Panc1 (cell line): Measurements from ENCODE around the gene GNAI2. TPM values are rescaled to one million over a fixed set of nuclear protein-coding genes. Genes with fewer than 3 reads are reported as not detected.
A peak's percentile ranks its signal among the peaks of the same experiment; 100 is the strongest.

Experiments
- ATAC-seq: fragments of 200-7000 bp; cut with Tn5 transposase; 2 replicates; pipeline ENCODE4 v1.9.1; 2020; ENCODE audit warnings: mild to moderate bottlenecking, moderate library complexity
- BruUV-seq: library from RNA; stranded (reverse); fragments of 400-500 nt; replicated peaks from 2 replicates; lab custom pipeline; 2021; lab: Mats Ljungman, UMichigan
- CTCF ChIA-PET: fragments of 300-600 bp; sonication (Branson Sonifier 250); formaldehyde crosslinking; loops from one replicate; lab custom pipeline; 2022; ENCODE audit warnings: antibody characterized with exemption; lab: Charles Lee
- POLR2A ChIA-PET: fragments of 300-600 bp; sonication (Branson Sonifier 250); formaldehyde crosslinking; loops from one replicate; lab custom pipeline; 2022; ENCODE audit warnings: antibody characterized with exemption; lab: Charles Lee
- DNase-seq: peaks from one replicate; pipeline ENCODE4 v3.0.0-alpha.2; 2010; ENCODE audit warnings: low read depth, low spot score
- H3K27ac ChIP-seq: 2 replicates; pipeline ENCODE4 v1.5.1; 2011; ENCODE audit warnings: mild to moderate bottlenecking, low read length, inconsistent platforms
- H3K27me3 ChIP-seq: fragments of 200-500 bp; sonication (Bioruptor generic); 2 replicates; pipeline ENCODE4 v1.6.0; 2014; ENCODE audit warnings: low read length, inconsistent platforms; ENCODE audit not compliant: control insufficient read depth, insufficient read depth
- H3K36me3 ChIP-seq: fragments of 200-500 bp; sonication (Bioruptor generic); 2 replicates; pipeline ENCODE4 v1.5.1; 2014; ENCODE audit warnings: inconsistent platforms, mild to moderate bottlenecking, low read length, moderate library complexity; ENCODE audit not compliant: control insufficient read depth, insufficient read depth
- H3K4me1 ChIP-seq: 2 replicates; pipeline ENCODE4 v1.5.1; 2011; ENCODE audit warnings: inconsistent platforms, mild to moderate bottlenecking, low read length, moderate library complexity; ENCODE audit not compliant: control insufficient read depth, insufficient read depth
- H3K4me3 ChIP-seq, 2 experiments: 2 replicates each; pipeline ENCODE4 v1.5.1; 2011 to 2012; ENCODE audit warnings: low read depth in 2 of 2, low read length in 2 of 2, mild to moderate bottlenecking in 2 of 2, inconsistent platforms in 1 of 2, moderate library complexity in 1 of 2
- H3K9me3 ChIP-seq: fragments of 200-500 bp; sonication (Bioruptor generic); 2 replicates; pipeline ENCODE4 v1.5.1; 2014; ENCODE audit warnings: low read depth, mild to moderate bottlenecking, inconsistent platforms, low read length, moderate library complexity; ENCODE audit not compliant: control insufficient read depth, insufficient read depth
- POLR2AphosphoS5 ChIP-seq: IDR thresholded peaks from 2 replicates; pipeline ENCODE4 v1.6.1; 2012; ENCODE audit warnings: mild to moderate bottlenecking, low read depth, low read length, moderate library complexity
- SIN3A ChIP-seq: IDR thresholded peaks from 2 replicates; pipeline ENCODE4 v1.6.1; 2012; ENCODE audit warnings: low read depth, mild to moderate bottlenecking, low read length, moderate library complexity, borderline replicate concordance; ENCODE audit not compliant: insufficient read depth
- TCF7L2 ChIP-seq: IDR thresholded peaks from 2 replicates; pipeline ENCODE4 v1.6.1; 2011; ENCODE audit warnings: mild to moderate bottlenecking, low read depth, low read length, inconsistent platforms
- in situ Hi-C: cut with HindIII; loops from 2 replicates; pipeline ENCODE4 v1.10.0; 2016; ENCODE audit warnings: low sequenced_read_pairs, low pct_unique_long_range_greater_than_20kb
- intact Hi-C: fragments of 100-400 bp; cut with micrococcal nuclease; formaldehyde crosslinking; loops from one replicate; pipeline ENCODE4 v1.10.0; 2022; ENCODE audit not compliant: unreplicated experiment
- total RNA-seq: library from RNA; stranded (reverse); gene quantifications from one replicate; pipeline ENCODE4 v1.2.1, GENCODE V29; 2021; ENCODE audit not compliant: unreplicated experiment
- TF ChIP-seq, protein P1 (sequence below): fragments of 450-650 bp; IDR thresholded peaks from 2 replicates; pipeline ENCODE4 v1.5.1; 2017; ENCODE audit warnings: mild to moderate bottlenecking
- TF ChIP-seq, protein P2 (sequence below), 2 experiments: IDR thresholded peaks; 2 replicates each; pipeline ENCODE4 v1.6.1; 2011 to 2012; ENCODE audit warnings: low read depth in 2 of 2, control low read depth in 1 of 2, low read length in 1 of 2, mild to moderate bottlenecking in 1 of 2, moderate library complexity in 1 of 2; ENCODE audit not compliant: insufficient read depth in 1 of 2

Gene GNAI2
- total RNA-seq, 1 experiment from 2014 or later, result 170 TPM

DNA sequence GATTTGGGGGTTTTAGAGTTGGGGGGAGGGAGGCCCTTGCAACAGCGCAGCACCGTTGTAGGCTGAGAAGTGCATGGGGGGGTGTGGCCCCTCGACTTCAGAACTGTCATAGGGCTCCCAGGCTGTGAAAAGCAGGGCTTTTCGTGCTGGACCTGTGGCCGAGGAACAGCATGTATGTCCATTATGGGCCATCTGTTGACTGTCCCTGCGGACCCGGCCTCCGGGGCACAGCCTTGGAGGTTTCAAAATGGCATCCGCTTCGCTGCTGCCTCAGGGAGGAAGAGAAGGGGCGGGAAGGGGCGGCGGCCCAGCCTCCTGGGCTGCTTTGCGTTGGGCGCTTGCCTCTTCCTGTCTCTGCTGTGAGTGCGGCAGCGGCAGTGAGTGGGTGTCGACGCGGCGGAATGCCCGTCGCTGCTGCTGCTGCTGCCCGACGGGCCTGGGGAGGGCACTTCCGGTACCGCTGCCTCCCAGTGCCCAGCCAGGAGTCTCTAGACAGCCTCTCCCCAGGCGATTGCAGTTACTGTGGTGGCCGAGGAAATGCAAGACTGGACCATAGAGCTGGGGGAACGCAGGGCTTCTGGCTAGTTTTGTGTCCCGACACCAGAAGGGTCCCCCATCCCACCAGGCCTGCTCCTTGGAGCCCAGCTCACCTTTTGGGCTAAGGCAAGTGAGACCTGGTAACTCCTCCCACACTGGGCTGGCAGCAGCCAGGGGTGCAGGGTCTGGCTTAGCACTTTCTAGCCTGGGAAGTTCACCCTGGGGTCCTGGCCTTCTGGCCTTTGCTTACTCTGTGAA, 1.9 kb downstream of the GNAI2 start:
- ATAC-seq (peak; percentile 54), DNase-seq (no peak)
- Histone ChIP-seq H3K36me3 (no peaks in the 10 kb centered on the region; the same call in 1 of the 2 replicates), H3K9me3 (no peaks in the 10 kb centered on the region), H3K4me3 (peak overlapping the region; percentile 83 to 86), H3K27ac (peak overlapping the region; percentile 83), H3K4me1 (peaks cover 27% of the 10 kb centered on the region), H3K27me3 (no peaks in the 10 kb centered on the region)
- in situ Hi-C loops (no loop called here), intact Hi-C loops (no loop called here)
- POLR2A ChIA-PET, result interaction anchor here (0.6 kb wide), 3 partner anchors 12 to 62 kb away, joined by 10 to 16 read pairs (median 15); partner anchors contain the start of genes HYAL3 and NAA80
- TF ChIP-seq POLR2AphosphoS5 (0 out of 2 replicates have a peak, but pooled peaks have one; percentile 16), SIN3A (no peak), TCF7L2 (no peak)
- CTCF ChIA-PET, result interaction anchor here (0.6 kb wide), 1 partner anchor 11 kb away, joined by 3 read pairs; no protein-coding TSS in a partner anchor
- no TSS peak for BruUV-seq

DNA sequence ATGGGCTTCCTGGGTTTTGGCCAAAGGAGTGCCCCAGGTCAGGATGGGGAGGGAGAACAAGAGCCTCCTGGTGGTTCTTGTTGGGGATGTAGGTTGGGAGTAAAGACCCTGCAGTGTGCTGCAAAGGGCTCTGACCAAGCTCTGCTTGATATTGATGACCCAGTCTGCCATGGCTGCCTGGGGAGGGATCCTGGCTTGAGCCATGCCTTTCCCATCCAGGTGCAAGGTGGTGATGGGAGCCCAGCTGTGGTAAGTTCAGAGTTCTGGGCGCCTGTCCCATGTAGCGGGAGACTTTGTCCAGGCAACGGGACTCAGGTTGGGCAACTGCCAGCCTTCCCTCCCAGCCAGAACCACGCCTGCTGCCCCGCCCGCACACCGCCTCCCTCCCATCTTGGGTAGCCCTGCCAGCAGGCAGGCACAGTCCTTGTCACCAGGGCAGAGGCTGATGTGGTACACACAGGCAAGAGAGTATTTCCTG, 2.6 kb downstream of the GNAI2 start:
- H3K4me3 ChIP-seq, result peak overlapping the region; percentile 83 to 86
- DNase-seq, result no peak
- POLR2A ChIA-PET, result no interaction called here
- in situ Hi-C loops (no loop called here), intact Hi-C loops (no loop called here)
- H3K36me3 ChIP-seq, result no peaks in the 10 kb centered on the region; the same call in 1 of the 2 replicates
- ATAC-seq, result no peak
- H3K4me1 ChIP-seq, result peaks cover 33% of the 10 kb centered on the region
- peak overlapping the region; percentile 83 for H3K27ac ChIP-seq
- CTCF ChIA-PET, result interaction anchor here (0.6 kb wide), 1 partner anchor 12 kb away, joined by 3 read pairs; no protein-coding TSS in a partner anchor
- no peaks in the 10 kb centered on the region for H3K9me3 ChIP-seq
- BruUV-seq, result no TSS peak
- no peak for TF ChIP-seq POLR2AphosphoS5
- no peak for TF ChIP-seq TCF7L2
- TF ChIP-seq, protein P1, sequence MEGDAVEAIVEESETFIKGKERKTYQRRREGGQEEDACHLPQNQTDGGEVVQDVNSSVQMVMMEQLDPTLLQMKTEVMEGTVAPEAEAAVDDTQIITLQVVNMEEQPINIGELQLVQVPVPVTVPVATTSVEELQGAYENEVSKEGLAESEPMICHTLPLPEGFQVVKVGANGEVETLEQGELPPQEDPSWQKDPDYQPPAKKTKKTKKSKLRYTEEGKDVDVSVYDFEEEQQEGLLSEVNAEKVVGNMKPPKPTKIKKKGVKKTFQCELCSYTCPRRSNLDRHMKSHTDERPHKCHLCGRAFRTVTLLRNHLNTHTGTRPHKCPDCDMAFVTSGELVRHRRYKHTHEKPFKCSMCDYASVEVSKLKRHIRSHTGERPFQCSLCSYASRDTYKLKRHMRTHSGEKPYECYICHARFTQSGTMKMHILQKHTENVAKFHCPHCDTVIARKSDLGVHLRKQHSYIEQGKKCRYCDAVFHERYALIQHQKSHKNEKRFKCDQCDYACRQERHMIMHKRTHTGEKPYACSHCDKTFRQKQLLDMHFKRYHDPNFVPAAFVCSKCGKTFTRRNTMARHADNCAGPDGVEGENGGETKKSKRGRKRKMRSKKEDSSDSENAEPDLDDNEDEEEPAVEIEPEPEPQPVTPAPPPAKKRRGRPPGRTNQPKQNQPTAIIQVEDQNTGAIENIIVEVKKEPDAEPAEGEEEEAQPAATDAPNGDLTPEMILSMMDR, result no peak
- no peak for TF ChIP-seq SIN3A
- TF ChIP-seq, protein P2, sequence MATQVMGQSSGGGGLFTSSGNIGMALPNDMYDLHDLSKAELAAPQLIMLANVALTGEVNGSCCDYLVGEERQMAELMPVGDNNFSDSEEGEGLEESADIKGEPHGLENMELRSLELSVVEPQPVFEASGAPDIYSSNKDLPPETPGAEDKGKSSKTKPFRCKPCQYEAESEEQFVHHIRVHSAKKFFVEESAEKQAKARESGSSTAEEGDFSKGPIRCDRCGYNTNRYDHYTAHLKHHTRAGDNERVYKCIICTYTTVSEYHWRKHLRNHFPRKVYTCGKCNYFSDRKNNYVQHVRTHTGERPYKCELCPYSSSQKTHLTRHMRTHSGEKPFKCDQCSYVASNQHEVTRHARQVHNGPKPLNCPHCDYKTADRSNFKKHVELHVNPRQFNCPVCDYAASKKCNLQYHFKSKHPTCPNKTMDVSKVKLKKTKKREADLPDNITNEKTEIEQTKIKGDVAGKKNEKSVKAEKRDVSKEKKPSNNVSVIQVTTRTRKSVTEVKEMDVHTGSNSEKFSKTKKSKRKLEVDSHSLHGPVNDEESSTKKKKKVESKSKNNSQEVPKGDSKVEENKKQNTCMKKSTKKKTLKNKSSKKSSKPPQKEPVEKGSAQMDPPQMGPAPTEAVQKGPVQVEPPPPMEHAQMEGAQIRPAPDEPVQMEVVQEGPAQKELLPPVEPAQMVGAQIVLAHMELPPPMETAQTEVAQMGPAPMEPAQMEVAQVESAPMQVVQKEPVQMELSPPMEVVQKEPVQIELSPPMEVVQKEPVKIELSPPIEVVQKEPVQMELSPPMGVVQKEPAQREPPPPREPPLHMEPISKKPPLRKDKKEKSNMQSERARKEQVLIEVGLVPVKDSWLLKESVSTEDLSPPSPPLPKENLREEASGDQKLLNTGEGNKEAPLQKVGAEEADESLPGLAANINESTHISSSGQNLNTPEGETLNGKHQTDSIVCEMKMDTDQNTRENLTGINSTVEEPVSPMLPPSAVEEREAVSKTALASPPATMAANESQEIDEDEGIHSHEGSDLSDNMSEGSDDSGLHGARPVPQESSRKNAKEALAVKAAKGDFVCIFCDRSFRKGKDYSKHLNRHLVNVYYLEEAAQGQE (IDR thresholded peaks at IDR 0.05; ENCODE audit: insufficient read depth in 1 of 2, low read depth in 2 of 2, low read length in 1 of 2), result no peak
- H3K27me3 ChIP-seq, result no peaks in the 10 kb centered on the region
